HUES6 (cell line): Measurements from ENCODE around the gene RAE1.

ENCODE experiments used
- H3K27ac ChIP-seq: 2 replicates; pipeline ENCODE4 v1.7.0; 2013; ENCODE audit warnings: low read depth, mild to moderate bottlenecking, low read length, inconsistent platforms
- H3K27me3 ChIP-seq: 2 replicates; pipeline ENCODE4 v1.6.1; 2013; ENCODE audit warnings: low read length; ENCODE audit not compliant: control insufficient read depth, insufficient read depth
- H3K36me3 ChIP-seq: 2 replicates; pipeline ENCODE4 v1.6.1; 2013; ENCODE audit warnings: low read length; ENCODE audit not compliant: control insufficient read depth, insufficient read depth
- H3K4me1 ChIP-seq: 2 replicates; pipeline ENCODE4 v1.6.1; 2013; ENCODE audit warnings: low read length; ENCODE audit not compliant: control insufficient read depth, insufficient read depth
- H3K4me3 ChIP-seq: 2 replicates; pipeline ENCODE4 v1.5.1; 2013; ENCODE audit warnings: low read depth, low read length
- H3K9ac ChIP-seq: one replicate; pipeline ENCODE4 v1.6.1; 2013; ENCODE audit warnings: mild to moderate bottlenecking, low read length
- H3K9me3 ChIP-seq: 2 replicates; pipeline ENCODE4 v1.6.1; 2013; ENCODE audit warnings: low read depth, low read length; ENCODE audit not compliant: control insufficient read depth, insufficient read depth

Gene RAE1

GRCh38 chr20:57315976-57316480 is 35.0 kb upstream of the RAE1 start:
- no peaks in the 10 kb centered on the region for H3K36me3 ChIP-seq
- H3K9ac ChIP-seq = no peak overlapping the region
- H3K4me3 ChIP-seq = no peak overlapping the region
- H3K9me3 ChIP-seq = no peaks in the 10 kb centered on the region
- no peak overlapping the region for H3K27ac ChIP-seq
- H3K4me1 ChIP-seq = peaks cover 3% of the 10 kb centered on the region; the same call in 1 of the 2 replicates
- H3K27me3 ChIP-seq = peaks cover 5% of the 10 kb centered on the region; the same call in 1 of the 2 replicates

DNA sequence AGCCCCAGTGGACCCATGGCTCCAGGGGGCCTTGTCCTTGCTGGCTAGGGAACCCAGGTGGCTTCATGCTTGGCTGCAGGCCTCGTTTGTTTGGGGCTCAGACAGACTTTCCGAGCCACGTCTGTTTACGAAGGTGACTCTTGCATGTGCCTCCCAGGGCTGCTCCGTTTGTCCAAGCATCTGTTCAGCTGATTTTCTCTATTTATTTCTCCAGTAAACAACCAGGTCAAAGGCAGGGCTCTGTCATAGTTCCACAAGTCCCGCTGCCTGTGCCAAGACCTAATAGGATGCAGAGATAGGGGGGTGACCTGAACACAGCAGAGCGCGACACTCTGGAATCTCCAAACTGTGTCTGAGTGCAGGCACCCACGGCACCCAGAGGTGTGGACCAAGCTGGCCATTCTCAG is 34.3 kb upstream of the RAE1 start:
- peaks cover 13% of the 10 kb centered on the region; the same call in 1 of the 2 replicates for H3K27me3 ChIP-seq
- H3K36me3 ChIP-seq = no peaks in the 10 kb centered on the region
- no peaks in the 10 kb centered on the region for H3K9me3 ChIP-seq
- H3K27ac ChIP-seq = no peak overlapping the region
- no peak overlapping the region for H3K9ac ChIP-seq
- H3K4me3 ChIP-seq = no peak overlapping the region
- peaks cover 3% of the 10 kb centered on the region; the same call in 1 of the 2 replicates for H3K4me1 ChIP-seq

GRCh38 chr20:57317316-57317788 is 33.7 kb upstream of the RAE1 start:
- Histone ChIP-seq H3K36me3 (no peaks in the 10 kb centered on the region), H3K27ac (no peak overlapping the region), H3K4me1 (peaks cover 3% of the 10 kb centered on the region; the same call in 1 of the 2 replicates), H3K9ac (no peak overlapping the region), H3K4me3 (no peak overlapping the region), H3K9me3 (no peaks in the 10 kb centered on the region), H3K27me3 (peaks cover 16% of the 10 kb centered on the region; the same call in 1 of the 2 replicates)

DNA sequence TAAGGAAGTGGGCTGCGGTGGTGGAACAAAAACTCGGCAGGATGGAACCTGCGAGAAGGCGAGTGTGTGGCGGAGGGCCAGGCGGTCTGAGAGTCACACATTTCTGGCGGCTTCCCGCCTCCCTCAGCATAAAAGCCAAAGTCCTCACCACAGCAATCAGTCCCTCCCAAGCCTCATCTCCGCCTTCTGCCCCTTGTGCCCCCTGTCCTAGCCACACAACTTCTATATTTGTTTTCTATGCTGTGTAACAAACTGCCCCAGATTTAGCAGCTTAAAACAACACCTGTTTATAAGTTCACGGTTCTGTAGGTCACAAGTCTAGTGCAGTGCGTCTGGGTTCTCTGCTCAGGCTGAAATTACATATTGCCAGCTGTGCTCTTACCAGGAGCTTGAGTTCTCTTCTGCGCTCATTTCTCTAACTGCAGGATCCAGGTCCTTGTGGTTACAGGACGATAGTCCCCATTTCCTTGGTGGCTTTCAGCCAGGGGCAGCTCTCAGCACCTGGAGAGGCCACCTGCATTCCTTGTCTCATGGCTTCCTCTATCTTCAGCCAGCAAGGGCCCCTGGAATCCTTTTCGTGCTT is 33.2 kb upstream of the RAE1 start:
- Histone ChIP-seq H3K4me1 (peaks cover 8% of the 10 kb centered on the region), H3K9ac (no peak overlapping the region), H3K4me3 (no peak overlapping the region), H3K36me3 (no peaks in the 10 kb centered on the region), H3K27me3 (peaks cover 16% of the 10 kb centered on the region; the same call in 1 of the 2 replicates), H3K9me3 (no peaks in the 10 kb centered on the region), H3K27ac (no peak overlapping the region)

DNA sequence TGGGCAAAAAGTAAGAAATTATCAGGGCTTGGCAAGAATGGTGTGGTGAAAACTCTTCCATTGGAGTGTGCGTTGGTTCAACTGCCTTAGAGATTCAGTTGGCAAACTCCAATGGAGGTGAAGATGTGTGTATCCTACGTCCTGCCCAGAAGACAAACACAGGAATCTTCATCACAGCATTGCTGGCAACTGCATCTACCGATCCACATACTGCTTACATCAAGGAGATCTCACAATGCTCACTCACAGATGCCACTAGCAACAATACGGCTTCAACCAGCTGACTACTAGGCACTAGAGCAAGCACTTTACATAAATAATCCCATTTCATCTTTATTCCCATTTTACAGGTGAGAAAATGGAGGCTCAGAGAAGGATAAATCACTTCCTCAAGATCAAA is 31.5 kb upstream of the RAE1 start:
- Histone ChIP-seq H3K9me3 (no peaks in the 10 kb centered on the region), H3K4me1 (peaks cover 12% of the 10 kb centered on the region), H3K9ac (no peak overlapping the region), H3K27me3 (peaks cover 13% of the 10 kb centered on the region; the same call in 1 of the 2 replicates), H3K36me3 (no peaks in the 10 kb centered on the region), H3K4me3 (no peak overlapping the region), H3K27ac (no peak overlapping the region)

DNA sequence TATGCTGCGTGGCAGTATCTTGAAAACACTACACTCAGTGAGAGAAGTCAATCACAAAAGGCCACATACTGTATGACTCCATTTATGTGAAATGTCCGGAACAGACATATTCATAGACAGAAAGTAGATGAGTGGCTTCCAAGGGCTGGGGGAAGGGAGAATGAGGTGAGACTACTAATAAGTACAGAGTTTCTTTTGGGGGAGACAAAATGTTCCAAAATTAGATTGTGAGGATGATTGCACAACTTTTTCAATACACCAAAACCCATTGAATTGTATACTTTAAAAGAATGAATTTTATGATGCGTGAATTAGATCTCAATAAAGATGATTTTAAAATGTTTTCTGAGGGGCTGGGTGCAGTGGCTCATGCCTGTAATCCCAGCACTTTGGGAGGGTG is 30.7 kb upstream of the RAE1 start:
- H3K9ac ChIP-seq = no peak overlapping the region
- no peak overlapping the region for H3K27ac ChIP-seq
- peaks cover 12% of the 10 kb centered on the region for H3K4me1 ChIP-seq
- no peaks in the 10 kb centered on the region for H3K9me3 ChIP-seq
- H3K4me3 ChIP-seq = no peak overlapping the region
- H3K36me3 ChIP-seq = no peaks in the 10 kb centered on the region
- H3K27me3 ChIP-seq = peaks cover 13% of the 10 kb centered on the region; the same call in 1 of the 2 replicates

GRCh38 chr20:57321142-57321541 is 29.9 kb upstream of the RAE1 start:
- Histone ChIP-seq H3K9me3 (no peaks in the 10 kb centered on the region), H3K36me3 (no peaks in the 10 kb centered on the region), H3K27ac (no peak overlapping the region), H3K27me3 (peaks cover 13% of the 10 kb centered on the region; the same call in 1 of the 2 replicates), H3K4me3 (no peak overlapping the region), H3K4me1 (peaks cover 12% of the 10 kb centered on the region), H3K9ac (no peak overlapping the region)

GRCh38 chr20:57322476-57322875 is 28.6 kb upstream of the RAE1 start:
- peaks cover 13% of the 10 kb centered on the region; the same call in 1 of the 2 replicates for H3K27me3 ChIP-seq
- no peak overlapping the region for H3K27ac ChIP-seq
- H3K4me3 ChIP-seq = no peak overlapping the region

DNA sequence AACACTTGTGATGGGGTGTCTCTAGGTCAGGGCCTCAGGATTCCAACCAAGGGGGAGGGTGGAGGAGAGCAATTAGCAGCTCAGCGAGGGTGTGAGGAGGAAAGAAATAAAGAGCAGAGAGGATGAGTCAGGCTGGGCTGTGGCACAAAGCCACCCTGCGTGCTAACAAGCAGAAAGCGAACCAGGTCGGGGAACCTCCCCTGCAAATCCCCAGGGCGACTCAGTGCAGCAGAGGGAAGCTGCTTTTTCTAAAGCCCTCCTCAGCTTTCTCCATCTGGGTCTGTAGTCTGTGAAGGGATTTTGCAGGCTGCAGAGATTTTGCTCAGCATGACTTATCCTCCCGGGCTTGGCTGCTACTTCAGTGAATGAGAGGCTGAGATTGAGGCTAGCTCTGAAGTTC is 28.0 kb upstream of the RAE1 start:
- H3K27ac ChIP-seq = no peak overlapping the region; the same call in 1 of the 2 replicates
- H3K27me3 ChIP-seq = peaks cover 13% of the 10 kb centered on the region; the same call in 1 of the 2 replicates
- no peak overlapping the region for H3K9ac ChIP-seq
- peaks cover 20% of the 10 kb centered on the region for H3K4me1 ChIP-seq
- no peaks in the 10 kb centered on the region for H3K9me3 ChIP-seq
- H3K36me3 ChIP-seq = no peaks in the 10 kb centered on the region
- H3K4me3 ChIP-seq = no peak overlapping the region

More at GRCh38 chr20:57322476-57322875, 28.6 kb upstream of the RAE1 start:
- Histone ChIP-seq H3K36me3 (no peaks in the 10 kb centered on the region), H3K4me1 (peaks cover 22% of the 10 kb centered on the region), H3K9me3 (no peaks in the 10 kb centered on the region), H3K9ac (no peak overlapping the region)

DNA sequence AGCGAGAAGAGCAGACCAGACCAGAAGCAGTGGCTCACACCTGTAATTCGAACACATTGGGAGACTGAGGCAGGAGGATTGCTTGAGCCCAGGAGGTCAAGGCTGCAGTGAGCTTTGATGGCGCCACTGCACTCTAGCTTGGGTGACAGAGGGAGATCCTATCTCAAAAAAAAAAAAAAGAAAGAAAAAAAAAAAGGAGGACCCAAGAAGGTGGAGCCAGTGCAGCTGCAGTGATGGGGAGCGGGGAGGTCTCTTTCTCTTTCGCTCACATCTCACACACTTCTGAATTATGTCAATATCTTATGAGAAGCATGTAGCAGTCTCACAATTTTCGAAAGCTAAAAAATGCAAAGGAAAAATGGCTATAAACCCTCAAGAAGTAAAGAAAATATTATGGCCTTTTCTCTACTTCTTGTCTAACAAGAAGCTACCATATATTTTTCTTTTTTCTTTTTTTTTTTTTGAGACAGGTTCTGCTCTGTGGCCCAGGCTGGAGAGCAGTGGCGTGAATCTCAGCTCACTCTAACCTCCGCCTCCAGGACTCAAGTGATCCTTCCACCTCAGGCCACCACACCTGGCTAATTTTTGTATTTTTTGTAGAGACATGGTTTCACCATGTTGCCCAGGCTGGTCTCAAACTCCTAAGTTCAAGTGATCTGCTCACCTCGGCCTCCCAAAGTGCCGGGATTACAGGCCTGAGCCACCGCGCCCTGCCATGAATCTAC is 25.3 kb upstream of the RAE1 start:
- H3K36me3 ChIP-seq = no peaks in the 10 kb centered on the region
- H3K4me1 ChIP-seq = peaks cover 24% of the 10 kb centered on the region
- H3K27me3 ChIP-seq = peaks cover 13% of the 10 kb centered on the region; the same call in 1 of the 2 replicates
- no peak overlapping the region for H3K4me3 ChIP-seq
- H3K27ac ChIP-seq = no peak overlapping the region
- H3K9me3 ChIP-seq = no peaks in the 10 kb centered on the region
- H3K9ac ChIP-seq = peak overlapping the region; percentile 36
